RWPE1 (cell line): ENCODE results near the gene OPALIN.

Experiments
- CTCF ChIA-PET: fragments of 350-600 bp; sonication (Branson Sonifier 250); formaldehyde crosslinking; extraction: SDS; loops from one replicate; lab custom pipeline; 2021; lab: Yijun Ruan, JAX
- POLR2A ChIA-PET: fragments of 400-600 bp; formaldehyde crosslinking; extraction: SDS; loops from one replicate; lab custom pipeline; 2020; ENCODE audit warnings: antibody characterized with exemption; ENCODE audit not compliant: low non-redundant PET; lab: Yijun Ruan, JAX
- DNase-seq: peaks from one replicate; pipeline ENCODE4 v3.0.0; 2012; ENCODE audit warnings: low spot score
- H3K27ac ChIP-seq: fragments of 450-650 bp; 2 replicates; pipeline ENCODE4 v1.5.1; 2017
- CTCF ChIP-seq: fragments of 450-650 bp; conservative IDR thresholded peaks from 2 replicates; pipeline ENCODE4 v1.5.1; 2017; ENCODE audit warnings: low read depth, mild to moderate bottlenecking

OPALIN gene

GRCh38 chr10:96346295-96346694 lies 12.5 kb downstream of the OPALIN start:
- H3K27ac ChIP-seq: no peak overlapping the region
- no peak for TF ChIP-seq CTCF
- CTCF ChIA-PET: no interaction called here
- POLR2A ChIA-PET: no interaction called here
- DNase-seq: no peak

- TF ChIP-seq CTCF: no peak
- H3K27ac ChIP-seq: no peak overlapping the region
- ChIA-PET POLR2A (no interaction called here), CTCF (interaction anchor here (0.7 kb wide), 2 partner anchors 24 to 25 kb away, joined by 3 to 4 read pairs; no protein-coding TSS in a partner anchor)
- DNase-seq: no peak
Measured at GRCh38 chr10:96345222-96345621, 13.6 kb downstream of the OPALIN start.

- H3K27ac ChIP-seq: no peak overlapping the region
- DNase-seq: no peak
- TF ChIP-seq CTCF: no peak
- POLR2A ChIA-PET: no interaction called here
- CTCF ChIA-PET: interaction anchor here (0.6 to 1.0 kb wide), 2 partner anchors 10 to 118 kb away, joined by 3 to 4 read pairs; no protein-coding TSS in a partner anchor
Measured at GRCh38 chr10:96344178-96344577, 14.6 kb downstream of the OPALIN start.

DNA sequence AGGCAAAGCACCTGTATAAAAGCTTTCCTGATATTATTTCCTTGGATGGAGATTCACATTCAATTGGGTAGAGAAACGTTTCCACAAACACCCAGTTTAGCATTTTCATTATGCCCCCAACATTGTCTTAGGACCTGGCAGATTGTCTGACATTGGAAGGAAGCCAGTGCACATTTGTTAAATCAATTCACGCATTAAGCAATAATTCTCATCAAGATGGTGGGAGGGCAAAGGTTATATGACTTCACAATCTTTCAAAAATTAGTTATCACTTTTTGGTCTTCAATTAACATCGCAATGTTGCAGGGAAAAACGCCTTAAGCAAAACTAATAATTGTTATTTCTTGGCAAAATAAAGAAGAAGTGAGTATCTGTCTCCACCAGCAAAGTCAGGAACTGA lies 16.4 kb downstream of the OPALIN start:
- no peak for DNase-seq
- CTCF ChIA-PET: no interaction called here

DNA sequence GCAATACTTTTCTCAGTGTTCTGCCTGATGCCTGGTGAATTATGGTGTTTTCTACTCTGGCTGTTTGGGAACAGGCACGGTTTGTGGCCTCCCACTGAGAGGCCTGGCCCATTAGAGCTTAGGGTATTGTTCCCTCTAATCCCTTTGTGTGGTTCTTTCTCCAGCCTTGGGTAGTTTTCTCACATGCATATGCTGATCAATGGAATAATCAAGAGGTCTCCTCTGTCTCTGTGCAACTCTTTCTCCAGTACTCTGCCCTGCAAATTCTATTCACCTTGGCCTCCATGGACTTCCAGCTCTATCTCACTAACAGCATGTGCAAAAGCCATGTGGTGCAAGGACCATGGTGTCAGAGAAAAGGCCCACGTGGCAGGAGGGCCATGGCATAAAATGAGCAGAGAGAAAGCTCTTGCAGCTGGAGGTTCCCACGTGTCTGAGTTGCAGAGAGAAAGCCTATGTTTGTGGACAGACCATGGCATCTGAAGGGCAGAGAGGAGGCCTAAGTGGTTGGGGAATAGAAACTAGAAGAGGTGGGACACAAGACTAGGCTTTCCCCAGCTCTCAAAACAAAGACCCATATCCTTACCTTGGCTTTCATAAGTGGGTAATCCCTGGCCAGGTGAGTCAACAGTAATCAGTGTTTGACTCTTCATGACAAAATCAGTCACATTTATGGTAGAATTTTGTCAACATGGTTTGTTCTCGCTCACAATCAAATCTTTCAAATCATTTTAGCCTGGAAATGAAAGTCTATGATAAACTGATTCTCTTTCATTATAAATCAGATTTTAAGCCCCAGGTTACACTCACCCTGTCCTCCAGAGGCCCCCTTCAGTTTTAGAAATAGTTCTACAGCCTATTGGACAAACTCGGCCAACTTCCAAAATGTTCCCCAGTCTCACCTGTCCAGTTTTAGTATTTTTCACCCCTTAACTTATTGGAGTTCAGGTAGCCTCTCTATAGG lies 17.3 kb downstream of the OPALIN start:
- CTCF ChIA-PET: interaction anchor here (0.6 to 0.7 kb wide), 3 partner anchors 36 to 578 kb away, joined by 3 to 6 read pairs (median 3); no protein-coding TSS in a partner anchor
- DNase-seq: no peak
- TF ChIP-seq CTCF: no peak
- POLR2A ChIA-PET: interaction anchor here (0.6 kb wide), 1 partner anchor 17 kb away, joined by 12 read pairs; no protein-coding TSS in a partner anchor
- no peak overlapping the region for H3K27ac ChIP-seq

More for the DNA sequence above, 16.4 kb downstream of the OPALIN start:
- POLR2A ChIA-PET: no interaction called here
- no peak overlapping the region for H3K27ac ChIP-seq
- no peak for TF ChIP-seq CTCF
